ENCODE measurements around the gene PHF23. TPM values are rescaled to one million over a fixed set of nuclear protein-coding genes. Genes with fewer than 3 reads are reported as not detected.

Gene PHF23
- total RNA-seq, 1 donor from 2014 or later: 27.4 TPM

DNA sequence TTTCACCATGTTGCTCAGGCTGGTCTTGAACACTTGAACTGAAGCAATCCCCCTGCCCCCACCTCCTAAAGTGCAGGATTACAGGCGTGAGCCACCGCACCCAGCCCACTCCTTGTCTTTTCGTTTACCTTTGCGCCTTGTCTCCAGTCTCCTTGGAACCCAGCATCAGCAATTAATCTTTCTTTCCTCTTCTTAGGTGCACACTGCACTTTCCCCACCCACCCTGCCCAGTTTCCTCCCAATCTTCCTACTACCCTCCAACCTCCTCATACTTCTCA, 24.5 kb upstream of the PHF23 start:
- H3K36me3 ChIP-seq (ENCODE audit: control insufficient read depth, insufficient read depth, low read length): peaks cover 8% of the 10 kb centered on the region
- H3K27me3 ChIP-seq (ENCODE audit: control insufficient read depth, insufficient read depth, low read length): no peaks in the 10 kb centered on the region
- FAIRE-seq (no peak), DNase-seq (ENCODE audit: low read depth) (no peak)
- TF ChIP-seq CTCF (IDR thresholded peaks at IDR 0.05; ENCODE audit: insufficient read depth, low read length, severe bottlenecking): no peak
- peak overlapping the region; percentile 97 for H3K4me3 ChIP-seq (ENCODE audit: low read depth, low read length)

- DNase-seq (ENCODE audit: low read depth): peak; percentile 32
- Histone ChIP-seq H3K4me3 (ENCODE audit: low read depth, low read length) (peak overlapping the region; percentile 97), H3K27me3 (ENCODE audit: control insufficient read depth, insufficient read depth, low read length) (no peaks in the 10 kb centered on the region), H3K36me3 (ENCODE audit: control insufficient read depth, insufficient read depth, low read length) (peaks cover 11% of the 10 kb centered on the region)
- TF ChIP-seq CTCF (IDR thresholded peaks at IDR 0.05; ENCODE audit: insufficient read depth, low read length, severe bottlenecking): no peak
- peak; percentile 28 for FAIRE-seq
Measured at GRCh38 chr17:7262935-7263800, 23.9 kb upstream of the PHF23 start.

DNA sequence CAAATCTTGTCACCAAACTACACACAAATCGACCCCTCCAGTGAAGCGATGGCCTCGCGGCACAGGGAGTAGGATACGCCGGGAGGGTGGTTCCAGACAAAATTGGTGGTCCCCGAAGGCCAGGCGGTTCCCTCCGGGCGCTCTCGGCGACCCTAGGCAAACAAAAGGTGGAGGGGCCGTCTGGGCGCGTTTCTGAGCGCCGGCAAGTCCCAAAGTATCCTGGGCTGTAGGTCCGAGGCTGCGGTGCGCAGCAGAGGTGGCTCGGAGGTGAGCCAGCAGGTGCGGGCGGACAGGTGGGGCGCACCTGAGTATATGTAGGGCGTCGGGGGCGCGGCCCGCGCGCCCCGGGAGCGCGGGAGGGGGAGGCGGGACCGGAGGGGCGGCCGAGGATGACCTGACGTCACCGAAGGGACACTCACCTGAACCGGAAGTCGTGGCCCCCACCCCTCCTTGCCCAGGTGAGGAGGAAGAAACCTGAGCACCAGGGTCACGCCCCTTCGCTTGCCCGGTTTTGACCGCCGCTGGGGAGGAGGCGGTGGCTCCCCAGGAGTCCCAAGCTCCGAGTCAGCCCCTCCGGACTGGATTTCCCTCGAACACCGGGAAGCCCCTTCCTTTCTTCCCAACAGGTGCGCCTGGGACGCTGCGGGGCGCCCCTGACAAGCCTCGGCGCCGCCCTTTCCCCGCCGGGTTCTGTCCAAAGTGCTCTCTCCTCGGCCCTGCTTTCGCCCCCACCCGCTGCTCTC, 23.1 kb upstream of the PHF23 start, which contains the start of gene CLDN7:
Gene CLDN7 (minus strand): TSS at position 287 of the 743 bp plus-strand sequence. CDS start 435 bp downstream, outside the sequence.
- Histone ChIP-seq H3K36me3 (ENCODE audit: control insufficient read depth, insufficient read depth, low read length) (peaks cover 11% of the 10 kb centered on the region), H3K27me3 (ENCODE audit: control insufficient read depth, insufficient read depth, low read length) (no peaks in the 10 kb centered on the region), H3K4me3 (ENCODE audit: low read depth, low read length) (peak within 1 kb of the TSS; percentile 97)
- peak; percentile 27 for DNase-seq (ENCODE audit: low read depth)
- peak; percentile 48 for TF ChIP-seq CTCF (IDR thresholded peaks at IDR 0.05; ENCODE audit: insufficient read depth, low read length, severe bottlenecking)
- FAIRE-seq: no peak

DNA sequence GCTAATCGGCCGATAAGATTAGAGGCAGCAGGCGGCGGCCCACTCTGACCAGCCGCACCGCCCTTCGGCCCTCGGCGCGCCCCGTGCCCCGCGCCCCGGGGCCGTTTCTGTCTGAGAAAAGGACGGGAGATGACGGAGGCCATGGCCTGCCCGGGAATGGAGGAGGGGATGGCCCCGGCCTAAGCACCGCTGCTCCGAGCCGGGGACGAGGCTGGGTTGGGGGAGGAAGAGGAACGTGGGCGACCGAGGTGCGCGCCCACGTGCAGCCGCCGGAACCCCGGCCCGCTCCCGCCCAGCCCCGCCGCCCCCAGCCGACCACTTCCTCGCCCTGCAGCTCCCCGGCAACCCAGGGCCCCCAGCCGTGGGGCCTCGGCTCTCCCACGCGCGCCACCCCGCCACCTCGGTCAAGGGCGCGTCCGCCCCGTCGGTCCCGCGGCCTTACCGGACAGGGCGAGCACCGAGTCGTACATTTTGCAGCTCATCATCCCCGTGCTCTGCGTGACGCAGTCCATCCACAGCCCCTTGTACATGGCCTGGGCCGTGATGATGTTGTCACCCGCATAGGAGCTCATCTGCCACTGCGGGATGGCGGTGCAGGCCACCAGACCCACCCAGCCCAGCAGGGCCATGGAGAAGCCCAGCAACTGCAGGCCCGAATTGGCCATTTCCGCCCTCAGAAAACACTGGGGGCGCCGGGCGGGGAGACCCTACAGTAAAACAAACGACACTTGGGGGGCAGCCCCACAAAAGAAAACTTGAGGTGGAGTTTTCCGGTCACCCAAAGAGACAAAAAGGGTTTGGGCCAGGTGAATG, 22.3 kb upstream of the PHF23 start:
- Histone ChIP-seq H3K36me3 (ENCODE audit: control insufficient read depth, insufficient read depth, low read length) (peaks cover 11% of the 10 kb centered on the region), H3K27me3 (ENCODE audit: control insufficient read depth, insufficient read depth, low read length) (no peaks in the 10 kb centered on the region), H3K4me3 (ENCODE audit: low read depth, low read length) (peak overlapping the region; percentile 97)
- no peak for DNase-seq (ENCODE audit: low read depth)
- TF ChIP-seq CTCF (IDR thresholded peaks at IDR 0.05; ENCODE audit: insufficient read depth, low read length, severe bottlenecking): no peak
- no peak for FAIRE-seq

- Histone ChIP-seq H3K36me3 (ENCODE audit: control insufficient read depth, insufficient read depth, low read length) (peaks cover 11% of the 10 kb centered on the region), H3K27me3 (ENCODE audit: control insufficient read depth, insufficient read depth, low read length) (no peaks in the 10 kb centered on the region), H3K4me3 (ENCODE audit: low read depth, low read length) (peak overlapping the region; percentile 97)
- DNase-seq (ENCODE audit: low read depth) (peak; percentile 30), FAIRE-seq (no peak)
- TF ChIP-seq CTCF (IDR thresholded peaks at IDR 0.05; ENCODE audit: insufficient read depth, low read length, severe bottlenecking): no peak
Measured at GRCh38 chr17:7260651-7261378, 21.6 kb upstream of the PHF23 start.
